GOT3 (cell line): ENCODE results near the gene TUFT1.

Source experiments
- DNase-seq: peaks from one replicate; lab custom pipeline; 2025; ENCODE audit warnings: mixed read lengths; lab: John Stamatoyannopoulos, UW

The TUFT1 gene

DNA sequence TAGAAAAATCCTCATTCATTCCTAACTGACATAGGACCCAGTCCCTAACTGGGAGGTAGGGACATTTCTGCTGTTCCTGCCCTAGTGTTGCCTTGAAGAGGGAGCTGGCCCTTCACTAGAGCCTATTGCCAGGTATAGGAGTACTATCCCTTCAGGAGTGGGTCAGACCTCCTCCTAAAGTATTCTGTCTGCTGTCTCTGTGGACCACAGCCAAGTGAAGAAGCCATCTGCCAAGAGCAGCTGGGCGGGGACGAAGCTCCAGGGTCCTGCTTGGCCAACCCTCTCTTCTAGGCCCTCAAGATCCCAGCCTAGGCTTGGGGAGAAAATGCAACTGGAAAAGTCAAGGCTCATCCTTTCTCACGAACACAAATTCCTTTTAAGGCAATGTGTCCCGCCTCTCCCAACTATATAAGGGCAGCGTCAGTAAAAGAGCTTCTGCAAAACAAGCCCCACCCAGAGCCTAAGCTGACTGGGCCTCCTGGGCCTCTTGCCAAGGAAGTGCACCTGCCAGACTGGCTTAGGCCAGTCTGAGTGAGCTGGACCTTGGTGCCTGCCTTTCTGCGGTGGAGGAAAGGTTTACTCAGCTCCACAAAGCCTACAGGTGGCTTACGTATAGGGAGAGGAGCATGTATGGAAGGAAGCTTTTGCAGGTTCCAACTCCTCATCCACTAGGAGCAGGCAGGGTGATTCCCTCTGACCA, 638 bp upstream of the TUFT1 start:
- DNase-seq = no peak

- no peak for DNase-seq
Measured at GRCh38 chr1:151540982-151541377, 871 bp downstream of the TUFT1 start.

GRCh38 chr1:151541752-151542151, 1.6 kb downstream of the TUFT1 start:
- no peak for DNase-seq

GRCh38 chr1:151542710-151543129, 2.6 kb downstream of the TUFT1 start:
- no peak for DNase-seq

DNA sequence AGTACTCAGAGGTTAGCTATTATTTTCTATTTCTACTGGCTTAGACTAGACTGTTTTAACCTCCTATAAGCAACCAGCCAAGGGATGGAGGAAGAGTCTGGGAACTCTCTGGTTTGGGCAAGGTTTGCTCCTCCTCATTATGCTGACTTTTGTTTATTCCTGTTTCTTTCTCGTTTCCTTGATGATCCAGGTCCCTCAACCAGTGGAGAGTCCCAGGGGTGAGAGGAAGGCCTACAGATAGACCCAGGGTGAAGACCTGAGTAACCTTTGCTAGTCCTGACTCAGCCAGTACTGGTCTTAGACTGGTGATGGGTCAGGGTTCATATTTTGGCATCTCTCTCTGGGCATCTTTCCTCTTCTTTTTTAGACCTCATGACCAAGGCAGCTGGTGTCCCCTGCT, 5.4 kb downstream of the TUFT1 start:
- no peak for DNase-seq

DNA sequence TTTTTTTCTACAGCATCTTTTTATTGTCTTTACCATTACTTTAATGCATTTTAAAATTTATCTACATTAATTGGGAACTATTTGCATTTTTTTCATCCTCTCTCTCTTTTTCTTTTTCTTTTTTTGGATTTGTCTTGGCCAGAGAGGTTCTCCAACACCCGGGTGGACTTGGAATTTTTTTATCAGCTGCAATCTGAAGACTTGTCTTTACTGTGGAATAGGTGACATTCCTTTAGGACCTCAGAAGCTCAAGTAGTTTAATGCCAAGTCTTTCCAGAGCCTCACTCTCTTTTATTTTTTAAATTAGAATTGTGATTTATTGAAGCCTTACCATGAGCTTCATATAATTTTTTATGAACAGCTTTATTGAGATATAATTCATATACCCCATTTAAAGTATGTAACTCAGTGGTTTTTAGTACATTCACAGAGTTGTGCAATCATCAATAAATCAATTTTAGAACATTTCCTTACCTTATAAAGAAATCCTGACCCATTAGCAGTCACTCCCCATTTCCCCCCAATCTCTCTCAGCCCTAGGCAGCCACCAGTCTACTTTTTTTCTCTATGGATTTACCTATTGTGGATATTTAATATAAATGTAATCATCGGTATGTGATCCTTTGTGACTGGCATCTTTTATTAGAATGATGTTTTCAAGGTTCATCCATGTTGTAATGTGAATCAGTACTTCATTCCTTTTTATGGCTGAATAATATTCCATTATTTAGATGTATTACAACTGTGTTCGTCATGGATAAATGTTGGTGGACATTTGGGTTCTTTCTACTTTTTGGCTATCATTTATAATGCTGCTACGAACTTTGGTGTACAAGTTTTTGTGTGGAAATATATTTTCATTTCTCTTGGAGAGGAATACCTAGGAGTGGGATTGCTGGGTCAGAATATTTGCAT, 6.2 kb downstream of the TUFT1 start:
- no peak for DNase-seq

DNA sequence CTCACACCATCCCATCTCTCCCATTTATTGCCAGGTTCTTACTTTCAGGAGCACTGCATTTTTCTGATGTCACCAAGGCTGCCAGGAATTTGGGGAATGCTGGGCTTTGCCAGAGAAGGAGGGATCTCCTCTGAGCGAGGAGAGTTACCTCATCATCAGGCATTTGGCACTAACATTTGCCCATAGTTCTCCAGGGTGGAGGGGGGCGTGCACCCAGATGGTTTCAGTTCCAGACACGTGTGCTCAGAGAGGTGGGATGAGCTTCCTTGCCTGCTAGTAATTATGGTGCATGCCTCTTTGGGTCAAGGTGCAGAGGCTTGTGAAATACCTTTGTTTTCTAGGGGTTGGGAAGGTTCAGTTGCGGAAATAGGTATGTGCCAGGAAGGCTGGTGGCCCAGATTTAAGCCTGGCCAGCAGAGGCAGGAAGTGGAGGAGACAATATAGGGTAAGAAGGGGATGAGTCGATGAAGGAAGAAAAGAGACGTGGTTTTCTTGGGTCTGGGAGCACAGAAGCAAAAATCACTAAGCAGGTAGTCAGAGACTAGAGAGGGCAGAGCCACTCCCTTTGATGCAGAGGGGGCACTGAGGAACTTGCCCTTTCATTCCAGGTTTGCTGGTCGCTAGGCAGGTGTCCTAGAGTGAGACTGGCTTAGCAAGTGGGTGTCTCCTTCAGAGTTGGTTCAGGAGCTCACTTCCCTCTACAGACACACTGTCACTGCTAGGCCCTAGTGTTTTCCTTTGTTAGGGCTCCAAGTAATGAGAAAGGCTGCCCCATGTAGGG, 7.2 kb downstream of the TUFT1 start:
- DNase-seq = no peak

GRCh38 chr1:151547900-151548230, 7.8 kb downstream of the TUFT1 start:
- no peak for DNase-seq

GRCh38 chr1:151549199-151549598, 9.1 kb downstream of the TUFT1 start:
- no peak for DNase-seq

- DNase-seq = no peak
Measured at GRCh38 chr1:151553659-151554058, 13.6 kb downstream of the TUFT1 start.

GRCh38 chr1:151556052-151556451, 15.9 kb downstream of the TUFT1 start:
- no peak for DNase-seq

DNA sequence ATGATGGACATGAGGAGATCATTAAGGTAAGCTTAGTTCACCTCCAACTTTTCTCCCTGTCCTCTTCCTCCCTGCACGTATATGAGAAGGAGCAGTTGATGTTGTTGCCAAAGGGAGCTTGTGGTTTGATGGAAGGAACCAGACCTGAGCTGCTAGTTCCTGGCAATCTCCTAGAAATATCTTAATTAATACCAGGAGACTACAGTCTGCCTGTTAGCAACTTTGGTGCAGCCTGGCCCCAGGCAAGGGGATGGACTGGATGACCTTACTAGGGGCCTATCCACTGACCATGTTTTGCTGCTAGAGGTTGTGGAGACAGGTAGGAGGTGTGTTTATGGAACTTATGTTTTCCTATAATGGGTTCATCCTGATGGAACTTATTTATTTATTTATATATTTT, 22.6 kb downstream of the TUFT1 start:
- no peak for DNase-seq

DNA sequence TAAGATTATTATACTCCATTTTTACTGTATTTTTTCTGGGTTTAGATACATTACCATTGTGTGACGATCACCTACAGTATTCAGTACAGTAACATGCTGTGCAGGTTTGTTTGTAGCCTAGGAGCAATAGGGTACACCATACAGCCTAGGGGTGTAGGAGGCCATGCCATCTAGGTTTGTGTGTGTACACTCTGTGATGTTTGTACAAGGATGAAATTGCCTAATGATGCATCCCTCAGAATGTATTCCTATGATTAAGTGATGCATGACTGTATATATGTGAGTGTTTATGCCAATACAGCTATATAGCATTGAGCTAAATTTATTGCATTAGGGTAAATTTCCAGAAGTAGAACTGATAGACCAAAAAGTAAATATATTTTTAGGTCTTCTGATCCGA, 23.3 kb downstream of the TUFT1 start:
- no peak for DNase-seq

DNA sequence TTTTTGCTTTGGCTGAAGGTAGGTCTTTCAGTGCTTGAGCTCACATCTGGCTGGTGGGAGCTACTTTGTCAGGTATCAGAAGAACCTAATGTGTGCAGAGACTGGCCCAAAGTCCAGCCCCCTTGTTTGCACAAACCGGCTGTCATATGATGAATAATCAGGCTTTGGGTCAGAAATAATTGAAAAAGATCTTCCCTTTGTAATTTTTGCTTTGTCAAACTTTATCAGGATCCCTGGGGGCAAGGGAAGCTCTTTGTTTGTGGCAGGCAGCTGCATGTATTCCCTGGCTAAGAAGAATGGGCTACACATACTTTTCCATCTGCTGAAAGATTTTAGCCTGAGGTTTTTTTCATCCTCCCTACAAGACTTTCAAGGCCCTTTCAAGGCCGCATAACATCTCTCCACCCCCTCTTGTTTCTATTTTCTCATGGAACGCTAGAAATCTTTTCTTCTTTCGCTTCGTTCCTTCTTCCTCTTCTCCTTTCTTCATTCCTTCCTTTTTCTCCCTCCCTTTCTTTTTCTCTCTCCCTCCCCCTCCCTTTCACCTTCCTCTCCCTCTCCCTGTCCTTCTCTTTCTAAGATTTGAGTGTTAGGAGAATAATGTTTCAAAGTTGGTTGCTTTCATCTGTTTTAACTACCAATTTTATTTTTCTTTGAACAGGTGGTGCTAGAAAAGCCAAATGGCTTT, 25.5 kb downstream of the TUFT1 start:
- DNase-seq = no peak

DNA sequence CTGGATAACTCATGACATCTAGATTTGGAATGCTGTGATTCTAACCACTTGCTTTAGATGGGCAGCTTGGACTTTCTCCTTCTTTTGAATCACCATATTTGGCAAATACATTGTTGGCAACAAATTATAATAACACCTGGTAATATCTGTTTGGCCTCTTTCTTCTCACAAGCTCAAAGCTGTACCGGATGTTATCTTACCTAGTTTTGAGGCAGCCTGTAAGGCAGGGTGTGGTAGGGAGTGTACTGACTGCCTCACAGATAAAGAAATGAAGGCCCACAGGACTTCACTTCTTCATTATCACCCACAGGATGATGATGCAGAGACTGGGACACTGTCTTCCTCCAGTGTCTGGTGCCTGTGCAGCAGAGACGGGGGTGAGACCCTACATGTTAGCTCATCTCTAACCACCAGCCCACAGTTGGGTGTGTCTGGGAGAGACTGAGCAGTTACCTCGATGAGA, 28.5 kb downstream of the TUFT1 start:
- DNase-seq = no peak

DNA sequence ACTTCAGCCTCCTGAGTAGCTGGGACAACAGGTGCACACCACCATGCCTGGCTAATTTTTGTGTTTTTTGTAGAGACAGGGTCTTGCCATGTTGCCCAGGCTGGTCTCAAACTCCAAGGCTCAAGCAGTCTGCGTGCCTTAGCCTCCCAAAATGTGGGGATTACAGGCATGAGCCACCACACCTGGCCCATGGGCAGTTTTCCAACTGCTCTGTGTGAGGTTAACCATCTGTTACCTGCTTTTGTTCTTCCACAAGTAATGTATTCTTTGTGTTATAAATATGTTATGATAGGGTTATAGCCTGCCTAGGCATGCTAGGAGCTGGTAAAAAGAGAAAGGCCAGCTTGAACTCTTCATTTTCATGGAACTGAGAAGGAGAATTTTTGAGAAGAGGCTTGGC, 30.7 kb downstream of the TUFT1 start:
- no peak for DNase-seq

DNA sequence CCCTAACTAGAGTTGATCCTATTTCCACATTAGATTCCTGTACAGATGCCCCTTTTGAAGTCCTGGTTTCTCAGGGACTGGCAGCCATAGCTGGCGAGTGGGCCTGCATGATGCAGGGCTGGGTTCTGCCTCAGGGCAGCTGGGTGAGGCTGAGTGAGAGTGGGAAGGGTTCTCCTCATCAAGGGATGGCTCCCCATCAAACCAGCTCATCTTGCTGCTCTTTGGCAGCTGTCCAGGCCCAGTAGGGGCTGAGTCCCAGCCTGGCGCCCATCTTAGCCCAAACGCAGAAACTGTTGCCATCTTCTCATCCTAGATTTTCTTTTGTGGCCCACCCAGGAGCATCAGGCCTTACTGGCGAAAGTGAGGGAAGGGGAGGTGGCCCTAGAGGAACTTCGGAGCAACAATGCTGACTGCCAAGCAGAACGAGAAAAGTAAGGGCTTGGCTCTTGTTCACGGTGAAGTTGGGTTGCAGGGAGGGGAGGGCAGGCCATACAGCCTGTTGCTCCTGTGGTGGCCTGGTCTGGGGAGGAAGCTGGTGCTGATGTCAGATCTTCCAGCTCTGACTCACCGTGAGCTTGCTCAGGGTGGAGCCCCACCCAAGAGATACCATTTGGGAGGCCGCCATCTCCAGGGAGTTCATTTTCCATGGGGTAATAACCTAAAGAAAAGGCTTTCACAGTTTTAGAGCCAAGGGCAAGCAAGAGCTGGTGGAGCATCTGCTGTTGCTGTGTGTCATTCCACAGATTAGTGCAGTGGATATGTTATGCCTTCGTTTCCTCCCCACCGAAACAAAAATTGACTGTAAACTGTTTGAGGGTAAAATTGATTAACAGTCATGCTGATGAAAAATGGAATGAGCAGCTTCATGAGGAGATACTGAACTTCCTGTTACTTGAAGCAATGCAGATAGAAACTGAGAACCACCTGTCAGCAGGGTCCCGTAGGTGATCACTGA, 34.7 kb downstream of the TUFT1 start:
- DNase-seq = no peak

DNA sequence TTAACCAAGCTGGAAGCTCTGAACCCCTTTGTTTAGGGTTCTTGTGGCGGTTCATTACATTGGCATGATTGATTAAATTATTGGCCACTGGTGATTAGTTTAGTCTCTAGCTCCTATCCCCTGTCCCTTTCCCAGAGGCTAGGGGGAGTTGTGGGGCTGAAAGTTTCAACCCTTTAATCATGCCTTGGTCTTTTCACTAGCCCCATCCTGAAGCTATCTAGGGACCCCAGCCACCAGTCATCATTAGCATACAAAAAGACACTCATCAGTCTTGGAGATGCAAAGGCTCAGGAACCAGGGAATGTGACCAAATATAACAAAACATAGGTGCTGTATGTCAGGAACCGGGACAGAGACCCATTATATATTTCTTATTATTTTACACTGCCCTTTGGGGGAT, 37.1 kb downstream of the TUFT1 start:
- no peak for DNase-seq

DNA sequence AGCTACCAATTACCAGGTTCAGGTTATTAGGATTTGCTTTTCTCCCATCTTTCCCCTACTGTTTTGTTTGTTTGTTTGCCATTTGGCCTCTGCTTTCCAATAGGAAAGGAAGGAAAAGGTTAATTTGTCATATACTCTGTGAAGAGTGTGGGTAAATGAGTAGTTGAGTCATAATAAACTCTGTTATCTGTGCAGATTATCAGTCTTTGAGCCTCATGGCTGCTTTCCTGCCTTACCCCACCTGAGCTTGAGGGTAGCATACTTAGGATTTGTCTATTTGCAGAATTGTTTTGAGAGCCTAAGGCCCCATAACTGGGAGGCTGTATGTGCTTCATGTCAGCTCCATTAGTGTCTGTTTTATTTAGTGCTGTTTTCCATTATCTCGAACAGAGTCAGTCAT, 38.8 kb downstream of the TUFT1 start:
- DNase-seq = no peak

DNA sequence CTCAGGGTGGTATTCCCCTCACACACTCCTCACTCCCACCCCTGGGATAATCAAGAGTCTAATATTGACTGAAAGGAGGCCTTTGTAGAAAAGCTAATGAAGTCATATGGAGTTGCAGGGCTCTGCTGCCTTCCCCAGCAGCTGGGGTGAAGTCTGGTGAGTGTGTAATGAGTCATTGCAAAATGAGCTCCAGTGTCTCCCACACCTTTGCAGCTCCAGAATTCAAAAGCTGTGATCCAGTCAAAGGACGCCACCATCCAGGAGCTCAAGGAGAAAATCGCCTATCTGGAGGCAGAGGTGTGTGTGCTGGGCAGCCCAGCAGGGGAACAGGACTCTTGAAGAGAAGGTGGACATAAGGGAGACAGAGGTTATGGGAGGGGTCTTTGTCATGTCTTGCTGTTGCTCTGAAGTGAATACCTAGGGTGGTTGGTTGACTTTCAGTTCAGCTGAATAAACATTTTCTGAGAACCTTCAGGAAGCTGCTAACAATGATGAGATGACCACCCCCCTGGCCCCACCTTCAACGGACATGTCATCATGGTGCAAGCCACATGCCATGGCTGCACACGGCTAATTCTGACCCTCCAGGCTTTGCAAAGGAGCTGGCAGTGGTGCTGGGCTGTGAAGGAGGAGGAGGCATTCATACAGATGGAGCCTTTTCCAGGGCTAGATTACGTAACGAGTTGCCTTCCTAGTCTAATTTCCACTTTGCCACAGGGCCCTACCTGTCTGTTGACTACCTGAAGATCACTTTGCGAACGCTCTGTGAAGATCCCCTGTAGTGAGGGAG, 39.5 kb downstream of the TUFT1 start:
- DNase-seq = no peak
